Naive thymus-derived CD8-positive, alpha-beta T cell (primary cell): ENCODE results near the gene GRIA3. TPM values are rescaled to one million over a fixed set of nuclear protein-coding genes. Genes with fewer than 3 reads are reported as not detected.

Experiments
- ATAC-seq, 2 donors: fragments of 150-1000 bp; cut with Tn5 transposase in 1 of 2; sonication (Bioruptor Pico), chemical (Tn5 transposase) in 1 of 2; 1 replicate in 1 of 2; 2 replicates in 1 of 2; pipeline ENCODE4 v1.10.0; 2021; ENCODE audit warnings: mild to moderate bottlenecking in 2 of 2, moderate library complexity in 2 of 2
- POLR2A ChIA-PET: fragments of 350-600 bp; sonication (Branson Sonifier 250); formaldehyde crosslinking; loops from one replicate; lab custom pipeline; 2021; ENCODE audit warnings: antibody characterized with exemption; lab: Charles Lee
- DNase-seq, 10 donors: peaks; one replicate each; pipeline versions ENCODE4 v3.0.0 to v3.0.0-alpha.2; 2020 to 2022
- H3K27ac Mint-ChIP-seq, 10 donors: one replicate each; pipeline ENCODE4 v1.8.0; 2020 to 2022; ENCODE audit warnings: mild to moderate bottlenecking in 10 of 10, mixed read lengths in 10 of 10, moderate library complexity in 4 of 10, inconsistent platforms in 1 of 10
- H3K27me3 Mint-ChIP-seq, 5 donors: one replicate each; pipeline ENCODE4 v1.8.0; 2021 to 2022; ENCODE audit warnings: mixed read lengths in 5 of 5
- H3K36me3 Mint-ChIP-seq, 3 donors: one replicate each; pipeline ENCODE4 v1.8.0; 2020 to 2022; ENCODE audit warnings: mixed read lengths in 3 of 3, mild to moderate bottlenecking in 2 of 3, inconsistent platforms in 1 of 3
- H3K4me1 Mint-ChIP-seq, 4 donors: one replicate each; pipeline ENCODE4 v1.8.0; 2021 to 2022; ENCODE audit warnings: mixed read lengths in 4 of 4
- H3K4me3 Mint-ChIP-seq, 10 donors: one replicate each; pipeline ENCODE4 v1.8.0; 2020 to 2022; ENCODE audit warnings: mild to moderate bottlenecking in 10 of 10, mixed read lengths in 10 of 10, moderate library complexity in 6 of 10, inconsistent platforms in 1 of 10
- H3K9me3 Mint-ChIP-seq, 9 donors: one replicate each; pipeline ENCODE4 v1.8.0; 2020 to 2022; ENCODE audit warnings: mixed read lengths in 9 of 9, mild to moderate bottlenecking in 3 of 9, inconsistent platforms in 1 of 9, moderate library complexity in 1 of 9
- polyA plus RNA-seq, 3 donors: library from polyadenylated mRNA; unstranded; fragments of 300-500 nt; fragmentation: Illumina TruSeq; gene quantifications; one replicate each; pipeline ENCODE4 v1.2.3, GENCODE V29; 2021
- total RNA-seq, 8 experiments: library from RNA in 2 of 8; stranded (reverse) in 2 of 8; gene quantifications; one replicate each; pipeline ENCODE4 v1.2.3 and lab custom pipeline; 2021 to 2026

GRIA3 gene
- total and polyA plus RNA-seq, 5 experiments from 2014 or later: not detected

GRCh38 chrX:123303429-123303828 lies 119.4 kb downstream of the GRIA3 start:
- H3K27ac Mint-ChIP-seq: no peak overlapping the region
- DNase-seq (no peak), ATAC-seq (no peak)
- H3K4me1 Mint-ChIP-seq: no peaks in the 10 kb centered on the region
- H3K9me3 Mint-ChIP-seq: peaks cover 0 to 3% (median 0%) of the 10 kb centered on the region in 9 donors
- no peaks in the 10 kb centered on the region for H3K36me3 Mint-ChIP-seq
- H3K27me3 Mint-ChIP-seq: peaks cover 0 to 3% (median 0%) of the 10 kb centered on the region in 5 donors
- H3K4me3 Mint-ChIP-seq: no peak overlapping the region
- POLR2A ChIA-PET: no interaction called here

DNA sequence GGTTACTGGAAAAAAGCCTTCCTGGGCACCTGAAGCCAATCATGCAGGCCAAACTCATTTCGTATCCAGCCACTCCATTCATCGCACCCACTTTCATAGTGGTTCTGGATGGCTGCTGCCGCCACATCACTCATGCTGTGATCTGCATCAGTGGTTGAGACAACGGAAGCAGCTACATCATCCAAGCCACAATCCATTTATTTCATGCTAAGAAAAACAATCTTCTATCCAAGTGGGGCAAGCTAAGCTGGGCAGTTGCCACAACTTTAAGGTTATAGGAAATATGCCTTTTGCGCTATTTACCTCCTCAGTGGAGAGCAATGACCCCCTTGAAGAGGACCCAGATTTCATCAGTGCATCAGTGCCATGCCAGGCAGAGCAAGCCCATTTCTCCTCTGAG lies 124.6 kb downstream of the GRIA3 start:
- ATAC-seq (no peak), DNase-seq (no peak)
- H3K27me3 Mint-ChIP-seq: no peaks in the 10 kb centered on the region
- no peak overlapping the region for H3K27ac Mint-ChIP-seq
- no peak overlapping the region for H3K4me3 Mint-ChIP-seq
- POLR2A ChIA-PET: no interaction called here
- no peaks in the 10 kb centered on the region for H3K4me1 Mint-ChIP-seq
- no peaks in the 10 kb centered on the region for H3K9me3 Mint-ChIP-seq
- no peaks in the 10 kb centered on the region for H3K36me3 Mint-ChIP-seq

DNA sequence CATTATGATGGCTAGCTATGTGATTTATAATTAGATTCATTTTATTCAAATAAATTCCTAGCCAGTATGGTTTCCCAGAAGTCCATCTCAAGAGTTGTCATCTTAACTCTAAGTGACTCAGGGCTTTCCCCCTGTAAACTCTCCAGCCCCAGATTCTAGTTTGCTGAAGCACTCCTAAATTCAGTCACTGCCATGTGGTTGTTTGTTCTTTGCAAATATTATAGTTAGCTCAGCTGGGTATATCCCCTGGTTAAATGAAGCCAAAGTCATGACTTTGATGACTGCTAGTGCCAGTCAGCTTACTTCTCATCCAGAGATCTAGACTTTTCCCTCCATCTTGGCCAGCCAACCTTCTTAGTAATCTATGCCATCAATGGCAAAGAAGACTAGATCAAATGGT lies 126.0 kb downstream of the GRIA3 start:
- Mint-ChIP-seq H3K9me3 (no peaks in the 10 kb centered on the region), H3K4me1 (no peaks in the 10 kb centered on the region), H3K27ac (no peak overlapping the region), H3K4me3 (no peak overlapping the region), H3K36me3 (no peaks in the 10 kb centered on the region), H3K27me3 (no peaks in the 10 kb centered on the region)
- ATAC-seq (no peak), DNase-seq (no peak)
- POLR2A ChIA-PET: no interaction called here

GRCh38 chrX:123311486-123311885 lies 127.4 kb downstream of the GRIA3 start:
- H3K36me3 Mint-ChIP-seq: no peaks in the 10 kb centered on the region
- no peak overlapping the region for H3K27ac Mint-ChIP-seq
- POLR2A ChIA-PET: no interaction called here
- ATAC-seq (no peak), DNase-seq (no peak)
- H3K4me1 Mint-ChIP-seq: no peaks in the 10 kb centered on the region
- H3K27me3 Mint-ChIP-seq: no peaks in the 10 kb centered on the region
- no peak overlapping the region for H3K4me3 Mint-ChIP-seq
- H3K9me3 Mint-ChIP-seq: no peaks in the 10 kb centered on the region

GRCh38 chrX:123313486-123313885 lies 129.4 kb downstream of the GRIA3 start:
- H3K27ac Mint-ChIP-seq: no peak overlapping the region
- H3K9me3 Mint-ChIP-seq: peaks cover 0 to 2% (median 0%) of the 10 kb centered on the region in 9 donors
- H3K27me3 Mint-ChIP-seq: no peaks in the 10 kb centered on the region
- DNase-seq (no peak), ATAC-seq (no peak)
- POLR2A ChIA-PET: no interaction called here
- no peak overlapping the region for H3K4me3 Mint-ChIP-seq
- no peaks in the 10 kb centered on the region for H3K4me1 Mint-ChIP-seq
- no peaks in the 10 kb centered on the region for H3K36me3 Mint-ChIP-seq

GRCh38 chrX:123320622-123321021 lies 136.5 kb downstream of the GRIA3 start:
- POLR2A ChIA-PET: no interaction called here
- no peaks in the 10 kb centered on the region for H3K27me3 Mint-ChIP-seq
- ATAC-seq: no peak

DNA sequence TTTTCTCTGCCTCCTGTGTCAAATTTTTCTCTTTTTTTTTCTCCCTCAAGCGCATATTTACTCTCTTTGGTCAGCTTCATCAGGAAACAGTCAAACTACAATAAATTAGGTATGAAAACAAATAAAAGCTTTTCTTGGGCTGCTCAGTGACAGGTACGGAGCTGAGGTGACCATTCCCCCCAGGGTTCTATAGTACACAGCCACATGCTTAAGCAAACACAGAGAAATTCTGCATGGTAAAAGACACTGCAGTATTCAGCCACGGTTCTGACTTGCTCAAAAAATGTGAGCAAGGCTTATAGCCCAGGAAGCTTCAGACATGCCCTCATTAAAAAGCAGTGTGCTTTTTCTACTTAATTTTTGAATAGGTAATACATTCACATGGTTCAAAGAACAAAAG lies 138.5 kb downstream of the GRIA3 start:
- DNase-seq (no peak), ATAC-seq (no peak)
- Mint-ChIP-seq H3K27ac (no peak overlapping the region), H3K4me1 (no peaks in the 10 kb centered on the region), H3K9me3 (no peaks in the 10 kb centered on the region), H3K27me3 (peaks cover 0 to 1% (median 0%) of the 10 kb centered on the region in 5 donors), H3K36me3 (no peaks in the 10 kb centered on the region), H3K4me3 (no peak overlapping the region)
- POLR2A ChIA-PET: no interaction called here

More at GRCh38 chrX:123320622-123321021, 136.5 kb downstream of the GRIA3 start:
- Mint-ChIP-seq H3K4me1 (no peaks in the 10 kb centered on the region), H3K27ac (no peak overlapping the region), H3K4me3 (no peak overlapping the region), H3K9me3 (peaks cover 0 to 2% (median 0%) of the 10 kb centered on the region in 9 donors), H3K36me3 (no peaks in the 10 kb centered on the region)
- no peak for DNase-seq

DNA sequence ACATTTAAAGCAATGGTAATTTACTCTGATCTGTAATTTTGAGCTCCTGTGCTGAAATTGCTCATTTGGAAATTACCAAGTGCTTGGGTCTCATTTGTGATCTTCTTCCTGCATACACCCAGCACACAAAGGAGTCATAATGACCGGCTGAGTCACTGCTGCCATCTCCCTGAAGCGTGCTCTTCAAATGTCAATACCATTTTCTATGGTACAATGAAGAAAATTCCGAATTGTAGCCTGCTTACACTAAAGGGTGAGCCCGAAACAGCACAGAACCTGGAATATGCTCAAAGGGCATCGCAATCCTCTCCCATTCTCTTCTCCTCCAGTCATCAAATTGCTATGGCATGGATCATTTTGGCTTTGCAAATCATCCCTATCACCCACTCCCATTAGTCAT lies 140.5 kb downstream of the GRIA3 start:
- Mint-ChIP-seq H3K4me1 (no peaks in the 10 kb centered on the region), H3K27me3 (peaks cover 0 to 1% (median 0%) of the 10 kb centered on the region in 5 donors), H3K4me3 (no peak overlapping the region), H3K36me3 (no peaks in the 10 kb centered on the region), H3K27ac (no peak overlapping the region), H3K9me3 (no peaks in the 10 kb centered on the region)
- no peak for ATAC-seq
- DNase-seq: no peak
- POLR2A ChIA-PET: no interaction called here

GRCh38 chrX:123330229-123330942 lies 146.3 kb downstream of the GRIA3 start:
- no peak overlapping the region for H3K27ac Mint-ChIP-seq

DNA sequence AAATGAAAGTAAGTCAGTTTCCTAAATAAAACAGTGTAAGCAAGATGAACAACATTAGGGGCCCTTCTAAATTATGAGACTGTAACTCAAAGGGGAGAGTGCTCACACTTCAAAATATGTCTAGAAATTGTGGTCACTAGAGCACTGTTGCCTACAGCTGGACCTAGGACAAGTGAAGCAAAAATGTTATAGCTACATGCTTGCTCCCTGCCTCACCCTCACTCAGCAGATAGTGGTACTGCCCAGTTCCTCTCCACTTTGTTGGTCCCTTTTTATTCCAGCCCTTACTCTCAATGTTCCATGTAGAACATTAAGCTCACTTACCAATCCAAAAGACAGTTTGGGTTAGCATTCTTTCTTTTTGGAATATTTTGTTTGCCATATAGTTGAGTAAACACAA lies 147.3 kb downstream of the GRIA3 start:
- Mint-ChIP-seq H3K27me3 (peaks cover 0 to 4% (median 0%) of the 10 kb centered on the region in 5 donors), H3K4me1 (no peaks in the 10 kb centered on the region), H3K27ac (no peak overlapping the region), H3K36me3 (no peaks in the 10 kb centered on the region), H3K4me3 (no peak overlapping the region), H3K9me3 (no peaks in the 10 kb centered on the region)
- POLR2A ChIA-PET: no interaction called here
- DNase-seq: no peak
- no peak for ATAC-seq

More at GRCh38 chrX:123330229-123330942, 146.3 kb downstream of the GRIA3 start:
- DNase-seq: no peak
- POLR2A ChIA-PET: no interaction called here
- no peaks in the 10 kb centered on the region for H3K9me3 Mint-ChIP-seq
- no peak for ATAC-seq
- H3K27me3 Mint-ChIP-seq: peaks cover 0 to 4% (median 0%) of the 10 kb centered on the region in 5 donors
- H3K4me3 Mint-ChIP-seq: no peak overlapping the region
- H3K4me1 Mint-ChIP-seq: no peaks in the 10 kb centered on the region
- H3K36me3 Mint-ChIP-seq: no peaks in the 10 kb centered on the region

DNA sequence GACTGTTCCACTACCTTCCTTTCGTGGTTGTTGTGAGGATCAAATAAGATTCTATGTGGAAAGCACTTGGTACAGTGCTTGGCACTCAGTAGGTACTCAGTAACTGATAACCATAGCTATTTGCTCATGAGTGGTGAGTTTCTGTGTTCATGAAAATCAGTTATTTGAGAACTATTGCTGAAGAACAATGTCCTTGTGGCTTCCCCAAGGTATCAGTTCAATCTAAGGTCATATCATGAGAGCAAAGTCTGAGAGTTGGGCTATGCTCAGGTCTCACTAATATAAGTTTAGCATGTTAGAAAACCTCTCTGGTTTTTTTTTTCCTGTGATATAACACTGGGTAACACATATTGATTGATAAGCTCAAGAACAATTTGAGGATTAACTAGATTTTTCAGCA lies 147.8 kb downstream of the GRIA3 start:
- no peak overlapping the region for H3K27ac Mint-ChIP-seq
- POLR2A ChIA-PET: no interaction called here
- no peak overlapping the region for H3K4me3 Mint-ChIP-seq
- no peak for DNase-seq
- no peak for ATAC-seq
- no peaks in the 10 kb centered on the region for H3K36me3 Mint-ChIP-seq
- H3K4me1 Mint-ChIP-seq: no peaks in the 10 kb centered on the region
- peaks cover 0 to 4% (median 0%) of the 10 kb centered on the region in 5 donors for H3K27me3 Mint-ChIP-seq
- H3K9me3 Mint-ChIP-seq: no peaks in the 10 kb centered on the region

DNA sequence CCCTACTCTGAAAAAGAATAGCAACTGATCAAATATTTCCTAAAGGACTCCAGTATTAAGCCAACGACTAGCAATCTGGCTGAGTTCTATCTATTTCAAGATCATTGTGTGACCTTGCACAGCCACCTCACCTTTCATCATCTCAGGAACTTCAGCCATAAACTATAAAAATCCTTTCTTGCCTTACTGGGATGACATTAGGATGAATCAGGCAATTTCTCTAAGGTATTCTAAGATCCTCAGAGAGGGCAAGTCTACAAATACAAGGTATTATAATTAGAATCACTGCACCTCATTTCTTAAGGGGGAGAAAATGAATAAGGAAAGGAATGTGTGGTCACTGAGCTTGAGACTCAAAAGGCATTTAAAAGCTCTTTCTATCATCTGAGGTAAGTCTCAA lies 152.6 kb downstream of the GRIA3 start:
- ATAC-seq (no peak), DNase-seq (no peak)
- peaks cover 0 to 4% (median 0%) of the 10 kb centered on the region in 5 donors for H3K27me3 Mint-ChIP-seq
- no peak overlapping the region for H3K27ac Mint-ChIP-seq
- POLR2A ChIA-PET: no interaction called here
- H3K9me3 Mint-ChIP-seq: no peaks in the 10 kb centered on the region
- H3K4me3 Mint-ChIP-seq: no peak overlapping the region
- H3K36me3 Mint-ChIP-seq: no peaks in the 10 kb centered on the region
- H3K4me1 Mint-ChIP-seq: no peaks in the 10 kb centered on the region

- POLR2A ChIA-PET: no interaction called here
- ATAC-seq: no peak
- Mint-ChIP-seq H3K4me1 (no peaks in the 10 kb centered on the region), H3K36me3 (no peaks in the 10 kb centered on the region), H3K4me3 (no peak overlapping the region), H3K9me3 (no peaks in the 10 kb centered on the region), H3K27me3 (peaks cover 0 to 4% (median 0%) of the 10 kb centered on the region in 5 donors), H3K27ac (no peak overlapping the region)
- DNase-seq: no peak
These were observed 154.0 kb downstream of the GRIA3 start for GRCh38 chrX:123337886-123338639.
